ENCODE data around the gene NANOS2. TPM values are rescaled to one million over a fixed set of nuclear protein-coding genes. Genes with fewer than 3 reads are reported as not detected.
A peak's percentile ranks its signal among the peaks of the same experiment; 100 is the strongest.

The NANOS2 gene
- total and polyA plus RNA-seq, 12 donors: not detected

- Histone ChIP-seq H3K27me3 (no peaks in the 10 kb centered on the region), H3K4me3 (peak overlapping the region in 1 of 4 donors; percentile 52), H3K36me3 (replicated peaks in 1 of 2) (peaks cover 0 to 9% of the 10 kb centered on the region in 2 donors), H3K9me3 (replicated peaks in 1 of 3) (no peaks in the 10 kb centered on the region), H3K4me1 (replicated peaks in 1 of 2) (peaks cover 4 to 33% of the 10 kb centered on the region in 2 donors), H3K27ac (no peak overlapping the region)
- WGBS, 4 donors: 41 to 70% (median 60%) methylated on average over 3 to 4 of the region's 4 CpGs
- DNase-seq: no peak
- no peak for TF ChIP-seq CTCF (IDR thresholded peaks at IDR 0.05)
- TF ChIP-seq POLR2A (IDR thresholded peaks at IDR 0.05): no peak
- intact Hi-C loops (cut with DNase I): loop anchor here in 1 of 2 donors (5.0 kb wide), 1 partner anchor 65 kb away; the partner anchor contains the start of gene RSPH6A
Measured at GRCh38 chr19:45881909-45882528, 32.6 kb downstream of the NANOS2 start.

GRCh38 chr19:45881082-45881908 lies 33.3 kb downstream of the NANOS2 start:
- no peak overlapping the region for H3K4me3 ChIP-seq
- H3K9me3 ChIP-seq (replicated peaks in 1 of 3): no peaks in the 10 kb centered on the region
- H3K27me3 ChIP-seq: no peaks in the 10 kb centered on the region
- no peak overlapping the region for H3K27ac ChIP-seq
- 73 to 80% (median 76%) methylated on average over 10 of the region's 10 CpGs for WGBS, 4 donors
- TF ChIP-seq POLR2A (IDR thresholded peaks at IDR 0.05) (no peak), CTCF (IDR thresholded peaks at IDR 0.05) (no peak)
- peaks cover 0 to 9% of the 10 kb centered on the region in 2 donors for H3K36me3 ChIP-seq (replicated peaks in 1 of 2)
- peaks cover 4 to 33% of the 10 kb centered on the region in 2 donors for H3K4me1 ChIP-seq (replicated peaks in 1 of 2)
- intact Hi-C loops (cut with DNase I): loop anchor here in 1 of 2 donors (5.0 kb wide), 1 partner anchor 64 kb away; the partner anchor contains the start of gene RSPH6A
- no peak for DNase-seq

- Histone ChIP-seq H3K4me1 (replicated peaks in 1 of 2) (peaks cover 4 to 27% of the 10 kb centered on the region in 2 donors), H3K36me3 (replicated peaks in 1 of 2) (peaks cover 0 to 9% of the 10 kb centered on the region in 2 donors), H3K27ac (no peak overlapping the region), H3K9me3 (replicated peaks in 1 of 3) (no peaks in the 10 kb centered on the region), H3K4me3 (no peak overlapping the region), H3K27me3 (no peaks in the 10 kb centered on the region)
- DNase-seq: no peak
- whole genome bisulfite sequencing, 4 donors: 83 to 91% (median 87%) methylated on average over 2 of the region's 2 CpGs
- intact Hi-C loops (cut with DNase I): loop anchor here in 1 of 2 donors (5.0 kb wide), 1 partner anchor 63 kb away; the partner anchor contains the start of gene RSPH6A
- TF ChIP-seq CTCF (IDR thresholded peaks at IDR 0.05): no peak
- TF ChIP-seq POLR2A (IDR thresholded peaks at IDR 0.05): no peak
Measured at GRCh38 chr19:45879971-45880370, 34.6 kb downstream of the NANOS2 start.

GRCh38 chr19:45879055-45879454 lies 35.5 kb downstream of the NANOS2 start:
- no peaks in the 10 kb centered on the region for H3K9me3 ChIP-seq (replicated peaks in 1 of 3)
- intact Hi-C loops (cut with DNase I): no loop called here
- no peak overlapping the region for H3K4me3 ChIP-seq
- no peak overlapping the region for H3K27ac ChIP-seq
- H3K36me3 ChIP-seq (replicated peaks in 1 of 2): peaks cover 0 to 2% of the 10 kb centered on the region in 2 donors
- DNase-seq: no peak
- peaks cover 4 to 18% of the 10 kb centered on the region in 2 donors for H3K4me1 ChIP-seq (replicated peaks in 1 of 2)
- WGBS, 4 donors: 71 to 86% (median 80%) methylated on average over 8 of the region's 8 CpGs
- H3K27me3 ChIP-seq: no peaks in the 10 kb centered on the region
- no peak for TF ChIP-seq CTCF (IDR thresholded peaks at IDR 0.05)
- no peak for TF ChIP-seq POLR2A (IDR thresholded peaks at IDR 0.05)

Measured in adrenal gland (tissue), 12 donors.